Activated naive CD8-positive, alpha-beta T cell treated with anti-CD3 and anti-CD28 coated beads, Interleukin-2, amount 10 ng/mL, durations not matched to agents 7 days and 5 days (primary cell): Measurements from ENCODE around the gene RBM12. TPM values are rescaled to one million over a fixed set of nuclear protein-coding genes. Genes with fewer than 3 reads are reported as not detected.
"Not testable (repeated sequence)": the region's sequence is repeated elsewhere in the genome, so short reads cannot be mapped to it uniquely, and the experiment has no call there.

ENCODE experiments used
- ATAC-seq: fragments of 150-1000 bp; cut with Tn5 transposase; one replicate; pipeline ENCODE4 v1.10.0; 2021; ENCODE audit warnings: low read depth, moderate library complexity
- POLR2A ChIA-PET: fragments of 350-600 bp; sonication (Branson Sonifier 250); formaldehyde crosslinking; loops from one replicate; lab custom pipeline; 2021; ENCODE audit warnings: antibody characterized with exemption; lab: Charles Lee
- DNase-seq: peaks from one replicate; pipeline ENCODE4 v3.0.0; 2021
- H3K27ac Mint-ChIP-seq: one replicate; pipeline ENCODE4 v1.8.0; 2022; ENCODE audit warnings: mild to moderate bottlenecking, mixed read lengths
- H3K27me3 Mint-ChIP-seq: one replicate; pipeline ENCODE4 v1.8.0; 2022; ENCODE audit warnings: mild to moderate bottlenecking, moderate library complexity, mixed read lengths
- H3K36me3 Mint-ChIP-seq: one replicate; pipeline ENCODE4 v1.8.0; 2021; ENCODE audit warnings: mild to moderate bottlenecking, mixed read lengths
- H3K4me1 Mint-ChIP-seq: one replicate; pipeline ENCODE4 v1.8.0; 2021; ENCODE audit warnings: mixed read lengths
- H3K4me3 Mint-ChIP-seq: one replicate; pipeline ENCODE4 v1.8.0; 2022; ENCODE audit warnings: mild to moderate bottlenecking, moderate library complexity, mixed read lengths
- H3K9me3 Mint-ChIP-seq: one replicate; pipeline ENCODE4 v1.8.0; 2021; ENCODE audit warnings: mixed read lengths
- total RNA-seq, 2 experiments: library from RNA; stranded (reverse); gene quantifications; one replicate each; pipeline ENCODE4 v1.2.3, GENCODE V29; 2021

The RBM12 gene
- total RNA-seq: 100 to 1,000 TPM; 116 to 120 TPM

GRCh38 chr20:35664466-35665206 is at the start of gene RBM12, which contains the start of gene CPNE1:
Gene RBM12 (minus strand): TSS chr20:35664900. CDS start chr20:35655322, 9,578 bp downstream.
Gene CPNE1 (minus strand): TSS chr20:35664900. CDS start chr20:35632923, 31,977 bp downstream.
- Mint-ChIP-seq H3K36me3 (peaks cover 30% of the 10 kb centered on the region), H3K4me3 (peak within 1 kb of the TSS; percentile 79), H3K27me3 (no peaks in the 10 kb centered on the region), H3K27ac (peak within 1 kb of the TSS; percentile 99), H3K9me3 (no peaks in the 10 kb centered on the region), H3K4me1 (peaks cover 35% of the 10 kb centered on the region)
- peak; percentile 82 for ATAC-seq
- peak; percentile 96 for DNase-seq
- POLR2A ChIA-PET: interaction anchor here (0.5 to 4.8 kb wide), 16 partner anchors 12 to 429 kb away, joined by 3 to 68 read pairs (median 6); partner anchors contain the start of genes CEP250, ERGIC3, NFS1 and PHF20

- POLR2A ChIA-PET: interaction anchor here (2.0 kb wide), 1 partner anchor 17 kb away, joined by 5 read pairs; no protein-coding TSS in a partner anchor
- Mint-ChIP-seq H3K9me3 (no peaks in the 10 kb centered on the region), H3K36me3 (peaks cover 46% of the 10 kb centered on the region), H3K4me3 (no peak overlapping the region), H3K4me1 (peaks cover 41% of the 10 kb centered on the region), H3K27ac (no peak overlapping the region), H3K27me3 (no peaks in the 10 kb centered on the region)
- ATAC-seq: no peak
- no peak for DNase-seq
Measured at GRCh38 chr20:35714127-35714526, 49.4 kb upstream of the RBM12 start.

GRCh38 chr20:35713120-35713519 is 48.4 kb upstream of the RBM12 start:
- H3K27me3 Mint-ChIP-seq, DNase-seq, H3K9me3 Mint-ChIP-seq, ATAC-seq: not testable (repeated sequence)
- Mint-ChIP-seq H3K4me1 (peaks cover 42% of the 10 kb centered on the region), H3K36me3 (peaks cover 45% of the 10 kb centered on the region), H3K4me3 (peak overlapping the region; percentile 37), H3K27ac (peak overlapping the region; percentile 52)
- POLR2A ChIA-PET: interaction anchor here (0.8 to 2.8 kb wide), 2 partner anchors 13 to 29 kb away, joined by 10 to 14 read pairs; partner anchors contain the start of gene RBM39

GRCh38 chr20:35711588-35712209 is 47.0 kb upstream of the RBM12 start:
- Mint-ChIP-seq H3K27ac (peak overlapping the region; percentile 65), H3K9me3 (no peaks in the 10 kb centered on the region)
- ATAC-seq: peak; percentile 43

GRCh38 chr20:35710884-35711587 is 46.3 kb upstream of the RBM12 start:
- peaks cover 41% of the 10 kb centered on the region for H3K36me3 Mint-ChIP-seq
- H3K27me3 Mint-ChIP-seq: no peaks in the 10 kb centered on the region
- no peak for ATAC-seq
- peak overlapping the region; percentile 66 for H3K4me3 Mint-ChIP-seq
- no peak for DNase-seq
- H3K4me1 Mint-ChIP-seq: peaks cover 39% of the 10 kb centered on the region
- peak overlapping the region; percentile 65 for H3K27ac Mint-ChIP-seq
- no peaks in the 10 kb centered on the region for H3K9me3 Mint-ChIP-seq
- POLR2A ChIA-PET: interaction anchor here (1.0 to 2.8 kb wide), 5 partner anchors 12 to 91 kb away, joined by 3 to 10 read pairs (median 3); partner anchors contain the start of genes NFS1, RBM39 and ROMO1

More at GRCh38 chr20:35711588-35712209, 47.0 kb upstream of the RBM12 start:
- Mint-ChIP-seq H3K36me3 (peaks cover 41% of the 10 kb centered on the region), H3K4me3 (peak overlapping the region; percentile 66), H3K27me3 (no peaks in the 10 kb centered on the region), H3K4me1 (peaks cover 39% of the 10 kb centered on the region)
- DNase-seq: no peak
- POLR2A ChIA-PET: interaction anchor here (1.0 to 2.8 kb wide), 5 partner anchors 12 to 92 kb away, joined by 3 to 10 read pairs (median 3); partner anchors contain the start of genes NFS1, RBM39 and ROMO1

- no peak for DNase-seq
- no peak for ATAC-seq
- Mint-ChIP-seq H3K27ac (no peak overlapping the region), H3K36me3 (peaks cover 38% of the 10 kb centered on the region), H3K27me3 (no peaks in the 10 kb centered on the region), H3K9me3 (no peaks in the 10 kb centered on the region), H3K4me1 (peaks cover 38% of the 10 kb centered on the region), H3K4me3 (no peak overlapping the region)
- POLR2A ChIA-PET: interaction anchor here (0.6 to 0.7 kb wide), 2 partner anchors 33 to 218 kb away, joined by 4 to 7 read pairs; partner anchors contain the start of gene RBM39
Measured at GRCh38 chr20:35710039-35710438, 45.3 kb upstream of the RBM12 start.

GRCh38 chr20:35709259-35709658 is 44.6 kb upstream of the RBM12 start:
- H3K27me3 Mint-ChIP-seq: no peaks in the 10 kb centered on the region
- DNase-seq (no peak), ATAC-seq (no peak)
- H3K36me3 Mint-ChIP-seq: peaks cover 38% of the 10 kb centered on the region
- no peak overlapping the region for H3K4me3 Mint-ChIP-seq
- H3K4me1 Mint-ChIP-seq: peaks cover 39% of the 10 kb centered on the region
- peak overlapping the region; percentile 0 for H3K27ac Mint-ChIP-seq
- POLR2A ChIA-PET: interaction anchor here (0.7 kb wide), 1 partner anchor 201 kb away, joined by 3 read pairs; no protein-coding TSS in a partner anchor
- H3K9me3 Mint-ChIP-seq: no peaks in the 10 kb centered on the region

GRCh38 chr20:35708502-35708901 is 43.8 kb upstream of the RBM12 start:
- Mint-ChIP-seq H3K36me3 (peaks cover 38% of the 10 kb centered on the region), H3K9me3 (no peaks in the 10 kb centered on the region), H3K27ac (no peak overlapping the region), H3K4me1 (peaks cover 35% of the 10 kb centered on the region), H3K4me3 (no peak overlapping the region), H3K27me3 (no peaks in the 10 kb centered on the region)
- POLR2A ChIA-PET: interaction anchor here (1.5 kb wide), 1 partner anchor 33 kb away, joined by 8 read pairs; the partner anchor contains the start of gene RBM39
- ATAC-seq (no peak), DNase-seq (no peak)

- not testable (repeated sequence) for ATAC-seq, H3K27ac Mint-ChIP-seq, H3K27me3 Mint-ChIP-seq, H3K4me3 Mint-ChIP-seq, DNase-seq, H3K9me3 Mint-ChIP-seq
- Mint-ChIP-seq H3K36me3 (peaks cover 34% of the 10 kb centered on the region), H3K4me1 (peaks cover 27% of the 10 kb centered on the region)
- POLR2A ChIA-PET: interaction anchor here (0.9 to 1.5 kb wide), 2 partner anchors 35 kb away, joined by 3 to 8 read pairs; partner anchors contain the start of gene RBM39
Measured at GRCh38 chr20:35706591-35707529, 42.2 kb upstream of the RBM12 start.

GRCh38 chr20:35705894-35706293 is 41.2 kb upstream of the RBM12 start:
- H3K4me3 Mint-ChIP-seq, H3K9me3 Mint-ChIP-seq, H3K27ac Mint-ChIP-seq, DNase-seq, H3K27me3 Mint-ChIP-seq, ATAC-seq: not testable (repeated sequence)
- Mint-ChIP-seq H3K4me1 (peaks cover 19% of the 10 kb centered on the region), H3K36me3 (peaks cover 27% of the 10 kb centered on the region)
- POLR2A ChIA-PET: interaction anchor here (0.6 to 0.9 kb wide), 3 partner anchors 35 to 150 kb away, joined by 3 read pairs; partner anchors contain the start of gene RBM39

GRCh38 chr20:35704514-35705261 is 40.0 kb upstream of the RBM12 start:
- ATAC-seq (no peak), DNase-seq (no peak)
- H3K27ac Mint-ChIP-seq: no peak overlapping the region
- no peak overlapping the region for H3K4me3 Mint-ChIP-seq
- H3K27me3 Mint-ChIP-seq: no peaks in the 10 kb centered on the region
- peaks cover 21% of the 10 kb centered on the region for H3K4me1 Mint-ChIP-seq
- peaks cover 24% of the 10 kb centered on the region for H3K36me3 Mint-ChIP-seq
- no peaks in the 10 kb centered on the region for H3K9me3 Mint-ChIP-seq
- POLR2A ChIA-PET: no interaction called here
